ENCODE data around the gene KIF4A.

KIF4A gene

GRCh38 chrX:70402721-70403120 is 112.8 kb downstream of the KIF4A start:
- TF ChIP-seq CTCF (IDR thresholded peaks at IDR 0.05) (no peak), ZFX (IDR thresholded peaks at IDR 0.05; ENCODE audit: borderline replicate concordance) (no peak)
- no peak overlapping the region for H3K27ac ChIP-seq

GRCh38 chrX:70405003-70405402 is 115.1 kb downstream of the KIF4A start:
- no peak for TF ChIP-seq CTCF (IDR thresholded peaks at IDR 0.05)
- no peak for TF ChIP-seq ZFX (IDR thresholded peaks at IDR 0.05; ENCODE audit: borderline replicate concordance)
- no peak overlapping the region for H3K27ac ChIP-seq

- no peak overlapping the region for H3K27ac ChIP-seq
- TF ChIP-seq ZFX (IDR thresholded peaks at IDR 0.05; ENCODE audit: borderline replicate concordance) (no peak), CTCF (IDR thresholded peaks at IDR 0.05) (no peak)
Measured at GRCh38 chrX:70410921-70411320, 121.0 kb downstream of the KIF4A start.

GRCh38 chrX:70411475-70411874 is 121.6 kb downstream of the KIF4A start:
- H3K27ac ChIP-seq, result no peak overlapping the region
- no peak for TF ChIP-seq CTCF (IDR thresholded peaks at IDR 0.05)
- no peak for TF ChIP-seq ZFX (IDR thresholded peaks at IDR 0.05; ENCODE audit: borderline replicate concordance)

- no peak overlapping the region for H3K27ac ChIP-seq
- TF ChIP-seq CTCF (IDR thresholded peaks at IDR 0.05), result no peak
- no peak for TF ChIP-seq ZFX (IDR thresholded peaks at IDR 0.05; ENCODE audit: borderline replicate concordance)
Measured at GRCh38 chrX:70421618-70422017, 131.7 kb downstream of the KIF4A start.

- H3K27ac ChIP-seq, result no peak within 1 kb of the TSS
- TF ChIP-seq CTCF (IDR thresholded peaks at IDR 0.05), result peak; percentile 53
- TF ChIP-seq ZFX (IDR thresholded peaks at IDR 0.05; ENCODE audit: borderline replicate concordance), result no peak
Measured at GRCh38 chrX:70422851-70423341, 133.0 kb downstream of the KIF4A start, which contains the start of gene GDPD2. GDPD2 (plus strand) TSS chrX:70423314; CDS start chrX:70424985, 1,671 bp downstream.

GRCh38 chrX:70423936-70424675 is 134.2 kb downstream of the KIF4A start:
- TF ChIP-seq CTCF (IDR thresholded peaks at IDR 0.05), result no peak
- no peak for TF ChIP-seq ZFX (IDR thresholded peaks at IDR 0.05; ENCODE audit: borderline replicate concordance)
- no peak overlapping the region for H3K27ac ChIP-seq

All from 22Rv1 (cell line).